BE2C (cell line): ENCODE data around the gene MEGF10. TPM values are rescaled to one million over a fixed set of nuclear protein-coding genes. Genes with fewer than 3 reads are reported as not detected.
"Not testable (repeated sequence)": the region's sequence is repeated elsewhere in the genome, so short reads cannot be mapped to it uniquely, and the experiment has no call there.

Source experiments
- DNase-seq: peaks from one replicate; pipeline ENCODE4 v3.0.0-alpha.2; 2020
- H3K27me3 ChIP-seq: fragments of 250-450 bp; sonication (Bioruptor Pico); 2 replicates; pipeline ENCODE4 v1.5.1; 2020; ENCODE audit warnings: mild to moderate bottlenecking
- H3K36me3 ChIP-seq: fragments of 250-450 bp; sonication (Bioruptor Pico); 2 replicates; pipeline ENCODE4 v1.5.1; 2020; ENCODE audit warnings: mild to moderate bottlenecking
- H3K4me1 ChIP-seq: fragments of 250-450 bp; sonication (Bioruptor Pico); 2 replicates; pipeline ENCODE4 v1.5.1; 2020
- H3K4me3 ChIP-seq: 2 replicates; pipeline ENCODE4 v1.5.1; 2011; ENCODE audit warnings: low read depth, low read length
- H3K9me3 ChIP-seq: fragments of 250-450 bp; sonication (Bioruptor Pico); 2 replicates; pipeline ENCODE4 v1.5.1; 2020
- polyA plus RNA-seq: library from polyadenylated mRNA; unstranded; fragments of >200 nt; gene quantifications from one replicate; pipeline ENCODE4 v1.2.1, GENCODE V29; 2012; ENCODE audit warnings: low read depth, missing spikeins; ENCODE audit not compliant: insufficient read length, insufficient read depth
- TF ChIP-seq, protein P1 (sequence below): IDR thresholded peaks from 2 replicates; pipeline ENCODE4 v1.5.1; 2012; ENCODE audit warnings: mild to moderate bottlenecking, low read depth, low read length

The MEGF10 gene
- not detected for polyA plus RNA-seq

GRCh38 chr5:127290019-127290945 lies at the start of gene MEGF10:
Gene MEGF10 (plus strand): TSS chr5:127290796. CDS start chr5:127331309, 40,513 bp downstream.
- H3K4me1 ChIP-seq, result no peaks in the 10 kb centered on the region
- no peaks in the 10 kb centered on the region for H3K36me3 ChIP-seq
- DNase-seq, result no peak
- TF ChIP-seq, protein P1, sequence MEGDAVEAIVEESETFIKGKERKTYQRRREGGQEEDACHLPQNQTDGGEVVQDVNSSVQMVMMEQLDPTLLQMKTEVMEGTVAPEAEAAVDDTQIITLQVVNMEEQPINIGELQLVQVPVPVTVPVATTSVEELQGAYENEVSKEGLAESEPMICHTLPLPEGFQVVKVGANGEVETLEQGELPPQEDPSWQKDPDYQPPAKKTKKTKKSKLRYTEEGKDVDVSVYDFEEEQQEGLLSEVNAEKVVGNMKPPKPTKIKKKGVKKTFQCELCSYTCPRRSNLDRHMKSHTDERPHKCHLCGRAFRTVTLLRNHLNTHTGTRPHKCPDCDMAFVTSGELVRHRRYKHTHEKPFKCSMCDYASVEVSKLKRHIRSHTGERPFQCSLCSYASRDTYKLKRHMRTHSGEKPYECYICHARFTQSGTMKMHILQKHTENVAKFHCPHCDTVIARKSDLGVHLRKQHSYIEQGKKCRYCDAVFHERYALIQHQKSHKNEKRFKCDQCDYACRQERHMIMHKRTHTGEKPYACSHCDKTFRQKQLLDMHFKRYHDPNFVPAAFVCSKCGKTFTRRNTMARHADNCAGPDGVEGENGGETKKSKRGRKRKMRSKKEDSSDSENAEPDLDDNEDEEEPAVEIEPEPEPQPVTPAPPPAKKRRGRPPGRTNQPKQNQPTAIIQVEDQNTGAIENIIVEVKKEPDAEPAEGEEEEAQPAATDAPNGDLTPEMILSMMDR, result peak; percentile 11; the same call in 1 of the 2 replicates
- no peak within 1 kb of the TSS for H3K4me3 ChIP-seq
- H3K9me3 ChIP-seq, result no peaks in the 10 kb centered on the region; the same call in 1 of the 2 replicates
- peaks cover 22% of the 10 kb centered on the region for H3K27me3 ChIP-seq

GRCh38 chr5:127243011-127243410 lies 47.6 kb upstream of the MEGF10 start:
- Histone ChIP-seq H3K9me3 (no peaks in the 10 kb centered on the region), H3K4me1 (no peaks in the 10 kb centered on the region), H3K36me3 (no peaks in the 10 kb centered on the region), H3K27me3 (no peaks in the 10 kb centered on the region), H3K4me3 (no peak overlapping the region)
- no peak for DNase-seq
- TF ChIP-seq, protein P1, result no peak

GRCh38 chr5:127254729-127255284 lies 35.8 kb upstream of the MEGF10 start:
- no peak for DNase-seq
- no peaks in the 10 kb centered on the region for H3K27me3 ChIP-seq
- H3K4me1 ChIP-seq, result no peaks in the 10 kb centered on the region
- no peaks in the 10 kb centered on the region for H3K9me3 ChIP-seq
- H3K36me3 ChIP-seq, result no peaks in the 10 kb centered on the region
- H3K4me3 ChIP-seq, result no peak overlapping the region
- TF ChIP-seq, protein P1, result no peak

- Histone ChIP-seq H3K36me3 (no peaks in the 10 kb centered on the region), H3K4me1 (no peaks in the 10 kb centered on the region), H3K4me3 (no peak overlapping the region), H3K9me3 (no peaks in the 10 kb centered on the region), H3K27me3 (no peaks in the 10 kb centered on the region)
- TF ChIP-seq, protein P1, result no peak
- no peak for DNase-seq
Observed at GRCh38 chr5:127256886-127257597, 33.6 kb upstream of the MEGF10 start.

DNA sequence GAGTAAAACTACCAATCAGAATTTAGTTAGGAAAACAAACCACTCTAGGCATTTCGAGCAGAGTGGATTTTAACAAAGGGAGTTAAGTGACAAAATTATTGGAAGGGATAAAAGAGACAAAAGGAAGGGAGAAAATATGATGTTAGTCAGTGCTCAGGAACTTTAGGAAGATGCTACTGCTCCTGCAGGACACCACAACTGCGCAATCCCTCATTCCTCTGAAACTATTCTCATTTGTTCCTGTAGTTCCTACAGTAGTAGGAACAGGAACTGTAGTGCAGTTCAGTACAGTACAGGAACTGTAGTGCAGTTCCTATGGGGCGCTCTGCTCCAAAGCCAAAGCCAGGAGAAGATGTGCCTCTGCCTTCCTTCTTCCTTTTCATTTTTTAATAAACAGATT lies 29.9 kb upstream of the MEGF10 start:
- H3K4me3 ChIP-seq, result no peak overlapping the region
- H3K4me1 ChIP-seq, result no peaks in the 10 kb centered on the region
- no peak for DNase-seq
- no peaks in the 10 kb centered on the region for H3K9me3 ChIP-seq
- H3K27me3 ChIP-seq, result no peaks in the 10 kb centered on the region
- no peaks in the 10 kb centered on the region for H3K36me3 ChIP-seq
- TF ChIP-seq, protein P1, result no peak

DNA sequence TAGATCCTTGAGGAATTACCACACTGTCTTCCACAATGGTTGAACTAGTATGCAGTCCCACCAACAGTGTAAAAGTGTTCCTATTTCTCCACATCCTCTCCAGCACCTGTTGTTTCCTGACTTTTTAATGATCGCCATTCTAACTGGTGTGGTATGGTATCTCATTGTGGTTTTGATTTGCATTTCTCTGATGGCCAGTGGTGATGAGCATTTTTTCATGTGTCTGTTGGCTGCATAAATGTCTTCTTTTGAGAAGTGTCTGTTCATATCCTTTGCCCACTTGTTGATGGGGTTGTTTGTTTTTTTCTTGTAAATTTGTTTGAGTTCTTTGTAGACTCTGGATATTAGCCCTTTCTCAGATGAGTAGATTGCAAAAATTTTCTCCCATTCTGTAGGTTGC lies 25.1 kb upstream of the MEGF10 start:
- H3K9me3 ChIP-seq, H3K4me3 ChIP-seq, DNase-seq, H3K27me3 ChIP-seq, H3K4me1 ChIP-seq, H3K36me3 ChIP-seq: not testable (repeated sequence)

GRCh38 chr5:127268342-127268741 lies 22.3 kb upstream of the MEGF10 start:
- not testable (repeated sequence) for H3K27me3 ChIP-seq, DNase-seq, H3K36me3 ChIP-seq, H3K4me1 ChIP-seq, H3K4me3 ChIP-seq, H3K9me3 ChIP-seq

- H3K4me3 ChIP-seq, H3K27me3 ChIP-seq, H3K36me3 ChIP-seq, DNase-seq, H3K4me1 ChIP-seq, H3K9me3 ChIP-seq: not testable (repeated sequence)
Observed at GRCh38 chr5:127270713-127271112, 19.9 kb upstream of the MEGF10 start.
